ENCODE measurements around the gene IL24. TPM values are rescaled to one million over a fixed set of nuclear protein-coding genes. Genes with fewer than 3 reads are reported as not detected.

IL24 gene
- total RNA-seq, 1 experiment from 2014 or later: 0.58 TPM

DNA sequence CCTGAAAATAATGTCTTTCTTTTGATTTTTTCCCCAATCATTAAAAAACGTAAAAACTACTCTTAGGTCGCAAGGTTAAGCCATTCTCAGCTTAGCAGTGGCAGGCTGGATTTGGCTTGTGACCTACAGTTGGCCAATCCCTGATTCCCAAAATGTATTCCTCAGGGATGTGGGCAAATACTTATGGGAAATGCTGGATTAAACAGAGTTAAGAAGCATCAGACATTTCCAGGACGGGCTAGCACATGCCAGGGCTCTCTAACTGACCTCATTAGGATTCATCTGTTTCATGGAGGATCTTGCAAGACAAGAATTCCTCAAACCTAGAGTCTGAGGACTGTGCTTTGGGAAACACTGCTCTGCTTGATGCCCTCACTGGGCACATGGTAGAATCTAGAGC lies 982 bp upstream of the IL24 start:
- TF ChIP-seq, protein P1, sequence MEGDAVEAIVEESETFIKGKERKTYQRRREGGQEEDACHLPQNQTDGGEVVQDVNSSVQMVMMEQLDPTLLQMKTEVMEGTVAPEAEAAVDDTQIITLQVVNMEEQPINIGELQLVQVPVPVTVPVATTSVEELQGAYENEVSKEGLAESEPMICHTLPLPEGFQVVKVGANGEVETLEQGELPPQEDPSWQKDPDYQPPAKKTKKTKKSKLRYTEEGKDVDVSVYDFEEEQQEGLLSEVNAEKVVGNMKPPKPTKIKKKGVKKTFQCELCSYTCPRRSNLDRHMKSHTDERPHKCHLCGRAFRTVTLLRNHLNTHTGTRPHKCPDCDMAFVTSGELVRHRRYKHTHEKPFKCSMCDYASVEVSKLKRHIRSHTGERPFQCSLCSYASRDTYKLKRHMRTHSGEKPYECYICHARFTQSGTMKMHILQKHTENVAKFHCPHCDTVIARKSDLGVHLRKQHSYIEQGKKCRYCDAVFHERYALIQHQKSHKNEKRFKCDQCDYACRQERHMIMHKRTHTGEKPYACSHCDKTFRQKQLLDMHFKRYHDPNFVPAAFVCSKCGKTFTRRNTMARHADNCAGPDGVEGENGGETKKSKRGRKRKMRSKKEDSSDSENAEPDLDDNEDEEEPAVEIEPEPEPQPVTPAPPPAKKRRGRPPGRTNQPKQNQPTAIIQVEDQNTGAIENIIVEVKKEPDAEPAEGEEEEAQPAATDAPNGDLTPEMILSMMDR (IDR thresholded peaks at IDR 0.05; ENCODE audit: unreplicated experiment): no peak
- Mint-ChIP-seq H3K4me3 (ENCODE audit: unreplicated experiment) (no peak overlapping the region), H3K4me1 (ENCODE audit: insufficient read depth, unreplicated experiment) (peaks cover 67% of the 10 kb centered on the region), H3K27me3 (ENCODE audit: insufficient read depth, unreplicated experiment) (no peaks in the 10 kb centered on the region), H3K27ac (ENCODE audit: low read depth, unreplicated experiment) (peak overlapping the region; percentile 89), H3K9me3 (ENCODE audit: unreplicated experiment) (no peaks in the 10 kb centered on the region), H3K36me3 (ENCODE audit: insufficient read depth, unreplicated experiment) (peaks cover 15% of the 10 kb centered on the region)
- CTCF ChIA-PET: interaction anchor here (0.6 to 7.4 kb wide), 15 partner anchors 8 to 265 kb away, joined by 3 to 72 read pairs (median 5); partner anchors contain the start of gene IL20
- POLR2A ChIA-PET: interaction anchor here (0.6 to 12.1 kb wide), 14 partner anchors 10 to 1777 kb away, joined by 3 to 271 read pairs (median 4); partner anchors contain the start of genes DYRK3 and IL20
- BruUV-seq (replicated peaks): no TSS peak
- peak; percentile 80 for DNase-seq (ENCODE audit: unreplicated experiment)
- intact Hi-C loops (cut with micrococcal nuclease): loop anchor here (10.0 kb wide), 1 partner anchor 429 kb away; the partner anchor contains the start of gene CD55

DNA sequence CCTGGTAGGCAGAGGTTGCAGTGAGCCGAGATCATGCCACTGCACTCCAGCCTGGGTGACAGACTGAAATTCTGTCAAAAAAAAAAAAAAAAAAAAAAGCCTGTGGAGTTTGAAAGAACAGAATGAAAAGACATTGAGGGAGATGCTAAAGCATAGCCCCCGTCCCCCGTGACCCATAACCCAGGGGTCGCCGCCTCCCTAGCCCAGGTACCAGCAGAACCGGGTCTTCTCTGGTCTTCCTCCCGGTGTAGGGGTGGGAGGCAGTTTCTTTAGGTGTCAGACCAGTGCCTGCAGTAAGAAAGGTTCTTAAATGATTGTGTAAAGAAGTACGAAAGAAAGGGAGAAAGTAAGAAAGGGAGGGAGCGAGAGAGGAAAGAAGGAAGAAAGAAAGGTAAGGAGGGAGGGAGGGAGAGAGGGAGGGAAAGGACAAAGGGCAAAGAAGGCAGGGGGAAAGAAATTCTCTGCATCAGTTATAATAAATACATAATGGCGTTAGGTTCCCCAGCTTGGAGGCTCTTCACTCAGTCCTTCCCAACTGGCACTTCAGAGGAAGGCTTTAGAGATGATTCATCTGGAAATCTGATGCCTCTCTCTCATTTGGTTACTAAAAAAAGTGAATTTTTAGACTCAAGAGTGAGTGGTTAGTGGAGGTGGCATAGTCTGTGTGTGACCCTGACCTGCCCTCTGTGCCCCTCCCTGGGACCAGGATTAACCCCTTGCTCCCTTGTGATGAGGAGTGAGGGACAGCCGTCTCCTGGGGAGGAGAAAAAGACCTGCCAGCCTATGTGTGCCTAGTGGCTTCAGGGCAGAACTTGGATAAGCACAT lies 1.1 kb downstream of the IL24 start:
- BruUV-seq (replicated peaks): TSS peak; percentile 10
- H3K36me3 Mint-ChIP-seq (ENCODE audit: insufficient read depth, unreplicated experiment): peaks cover 15% of the 10 kb centered on the region
- H3K9me3 Mint-ChIP-seq (ENCODE audit: unreplicated experiment): no peaks in the 10 kb centered on the region
- POLR2A ChIA-PET: interaction anchor here (0.6 to 12.1 kb wide), 9 partner anchors 8 to 854 kb away, joined by 3 to 271 read pairs (median 3); no protein-coding TSS in a partner anchor
- intact Hi-C loops (cut with micrococcal nuclease): loop anchor here (10.0 kb wide), 1 partner anchor 426 kb away; the partner anchor contains the start of gene CD55
- TF ChIP-seq, protein P1 (IDR thresholded peaks at IDR 0.05; ENCODE audit: unreplicated experiment): no peak
- CTCF ChIA-PET: interaction anchor here (1.0 to 7.4 kb wide), 7 partner anchors 10 to 172 kb away, joined by 3 to 72 read pairs (median 12); partner anchors contain the start of gene IL20
- no peaks in the 10 kb centered on the region for H3K27me3 Mint-ChIP-seq (ENCODE audit: insufficient read depth, unreplicated experiment)
- H3K4me1 Mint-ChIP-seq (ENCODE audit: insufficient read depth, unreplicated experiment): peaks cover 47% of the 10 kb centered on the region
- peak; percentile 88 for DNase-seq (ENCODE audit: unreplicated experiment)
- H3K4me3 Mint-ChIP-seq (ENCODE audit: unreplicated experiment): no peak overlapping the region
- peak overlapping the region; percentile 90 for H3K27ac Mint-ChIP-seq (ENCODE audit: low read depth, unreplicated experiment)

DNA sequence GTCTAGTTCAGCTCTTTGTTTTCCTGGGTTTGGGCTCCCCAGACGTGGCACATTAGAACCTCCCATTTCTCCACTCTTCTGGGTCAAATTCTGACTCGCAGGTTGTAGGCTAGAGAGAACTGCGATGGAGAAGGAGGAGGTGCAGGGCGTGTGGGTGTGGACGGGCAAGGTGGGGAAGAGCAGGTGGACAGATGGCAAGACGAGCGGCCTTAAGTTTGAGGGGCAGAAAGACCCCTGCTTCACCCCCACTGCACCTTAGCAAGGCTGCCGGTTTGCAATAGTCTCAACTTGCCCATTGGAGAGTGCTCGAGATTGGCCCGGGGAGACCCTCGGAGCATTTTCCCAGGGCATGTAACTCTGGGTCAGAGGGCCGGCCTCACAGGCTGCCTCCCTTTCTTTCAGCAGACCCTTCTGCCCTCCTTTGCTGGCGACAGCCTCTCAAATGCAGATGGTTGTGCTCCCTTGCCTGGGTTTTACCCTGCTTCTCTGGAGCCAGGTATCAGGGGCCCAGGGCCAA lies 1.7 kb downstream of the IL24 start:
- intact Hi-C loops (cut with micrococcal nuclease): loop anchor here (10.0 kb wide), 1 partner anchor 426 kb away; the partner anchor contains the start of gene CD55
- Mint-ChIP-seq H3K4me1 (ENCODE audit: insufficient read depth, unreplicated experiment) (peaks cover 47% of the 10 kb centered on the region), H3K36me3 (ENCODE audit: insufficient read depth, unreplicated experiment) (peaks cover 14% of the 10 kb centered on the region), H3K9me3 (ENCODE audit: unreplicated experiment) (no peaks in the 10 kb centered on the region), H3K27me3 (ENCODE audit: insufficient read depth, unreplicated experiment) (no peaks in the 10 kb centered on the region), H3K27ac (ENCODE audit: low read depth, unreplicated experiment) (peak overlapping the region; percentile 90), H3K4me3 (ENCODE audit: unreplicated experiment) (no peak overlapping the region)
- no TSS peak for BruUV-seq (replicated peaks)
- TF ChIP-seq, protein P1 (IDR thresholded peaks at IDR 0.05; ENCODE audit: unreplicated experiment): no peak
- CTCF ChIA-PET: interaction anchor here (0.8 to 5.0 kb wide), 9 partner anchors 9 to 1570 kb away, joined by 3 to 29 read pairs (median 5); partner anchors contain the start of gene IL20
- no peak for DNase-seq (ENCODE audit: unreplicated experiment)
- POLR2A ChIA-PET: interaction anchor here (0.6 to 12.1 kb wide), 6 partner anchors 7 to 198 kb away, joined by 3 to 271 read pairs (median 4); no protein-coding TSS in a partner anchor

DNA sequence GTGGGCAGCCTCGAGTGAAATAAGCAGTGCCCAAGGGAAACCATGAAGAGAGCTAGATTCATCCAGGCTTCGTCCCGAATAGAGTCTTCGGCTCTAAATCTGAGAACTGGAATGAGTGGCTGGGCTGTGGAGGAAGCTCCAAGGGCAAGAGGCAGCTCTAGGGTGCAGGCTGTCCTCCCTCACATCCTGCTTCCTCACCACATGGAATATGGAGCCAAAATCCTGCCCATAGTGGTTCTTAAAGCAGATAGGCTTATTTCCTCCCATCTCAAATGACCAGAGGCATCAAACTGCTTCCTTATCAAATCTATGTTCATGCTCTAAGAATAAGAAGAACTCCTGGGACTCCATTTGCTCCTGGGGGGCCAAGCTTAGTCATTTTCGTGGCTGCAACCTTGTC lies 2.5 kb downstream of the IL24 start:
- no peak overlapping the region for H3K4me3 Mint-ChIP-seq (ENCODE audit: unreplicated experiment)
- POLR2A ChIA-PET: interaction anchor here (0.5 to 12.1 kb wide), 4 partner anchors 7 to 21 kb away, joined by 3 to 271 read pairs (median 6); no protein-coding TSS in a partner anchor
- no peak overlapping the region for H3K27ac Mint-ChIP-seq (ENCODE audit: low read depth, unreplicated experiment)
- DNase-seq (ENCODE audit: unreplicated experiment): no peak
- CTCF ChIA-PET: interaction anchor here (0.6 to 3.4 kb wide), 10 partner anchors 8 to 1571 kb away, joined by 3 to 29 read pairs (median 4); partner anchors contain the start of gene IL20
- H3K4me1 Mint-ChIP-seq (ENCODE audit: insufficient read depth, unreplicated experiment): peaks cover 49% of the 10 kb centered on the region
- no peaks in the 10 kb centered on the region for H3K9me3 Mint-ChIP-seq (ENCODE audit: unreplicated experiment)
- H3K36me3 Mint-ChIP-seq (ENCODE audit: insufficient read depth, unreplicated experiment): peaks cover 9% of the 10 kb centered on the region
- TF ChIP-seq, protein P1 (IDR thresholded peaks at IDR 0.05; ENCODE audit: unreplicated experiment): no peak
- BruUV-seq (replicated peaks): no TSS peak
- intact Hi-C loops (cut with micrococcal nuclease): loop anchor here (10.0 kb wide), 1 partner anchor 425 kb away; the partner anchor contains the start of gene CD55
- no peaks in the 10 kb centered on the region for H3K27me3 Mint-ChIP-seq (ENCODE audit: insufficient read depth, unreplicated experiment)

Measured in MCF 10A (cell line).